GM06990 (cell line): ENCODE results near the gene ANKS1B.

Experiments
- DNase-seq: peaks from one replicate; pipeline ENCODE4 v3.0.0-alpha.2; 2011; ENCODE audit not compliant: insufficient read length; ENCODE audit errors: extremely low read depth
- H3K27me3 ChIP-seq: replicated peaks from 2 replicates; pipeline ENCODE4 v1.6.0; 2011; ENCODE audit warnings: low read length; ENCODE audit not compliant: control insufficient read depth, insufficient read depth
- H3K36me3 ChIP-seq: 2 replicates; pipeline ENCODE4 v1.5.1; 2011; ENCODE audit warnings: low read length; ENCODE audit not compliant: control insufficient read depth, insufficient read depth
- H3K4me3 ChIP-seq: replicated peaks from 2 replicates; pipeline ENCODE4 v1.5.1; 2011; ENCODE audit warnings: low read depth, mild to moderate bottlenecking, control low read depth, low read length
- TF ChIP-seq, protein P1 (sequence below): IDR thresholded peaks from 2 replicates; pipeline ENCODE4 v1.5.1; 2011; ENCODE audit warnings: low read length, control low read depth, mild to moderate bottlenecking, inconsistent platforms; ENCODE audit not compliant: insufficient read depth, poor library complexity, severe bottlenecking

Gene ANKS1B

DNA sequence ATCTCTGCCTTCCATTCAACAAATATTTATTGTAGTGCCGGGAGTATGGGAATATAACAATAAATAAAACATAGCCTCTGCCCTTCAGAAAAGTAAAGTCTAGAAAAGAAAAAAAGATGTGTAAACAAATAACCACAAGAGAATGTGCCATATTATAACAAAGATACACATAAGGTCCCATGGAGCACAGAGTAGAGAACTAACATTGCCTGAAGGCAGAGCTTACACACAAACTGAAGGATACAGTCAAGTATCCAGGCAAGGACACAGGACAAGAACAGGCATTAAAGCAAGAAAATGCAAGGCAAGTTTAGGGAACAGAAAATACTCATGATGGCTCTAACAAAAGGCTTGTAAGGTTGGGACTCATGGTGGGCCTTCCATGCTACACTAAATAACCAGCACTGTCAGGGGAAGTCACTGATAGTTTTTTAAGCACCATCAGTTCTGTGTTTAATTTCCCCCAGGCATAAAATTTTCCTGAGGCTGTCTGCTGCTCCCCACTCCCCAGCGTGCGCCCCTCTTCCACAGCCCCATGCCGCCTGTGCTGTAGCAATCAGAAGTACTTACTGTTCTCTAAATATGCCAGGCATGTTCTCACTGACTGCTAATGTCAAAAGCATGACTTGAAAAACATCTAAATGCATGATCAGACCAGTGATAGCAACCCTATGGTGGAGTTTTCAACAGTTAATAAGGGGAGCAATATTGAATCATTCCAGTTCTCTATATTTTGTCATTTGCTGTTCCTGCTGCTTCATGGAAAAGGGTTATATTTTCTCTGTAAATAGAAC is 77.8 kb downstream of the ANKS1B start:
- DNase-seq, result no peak
- Histone ChIP-seq H3K4me3 (no peak overlapping the region), H3K36me3 (no peaks in the 10 kb centered on the region), H3K27me3 (no peaks in the 10 kb centered on the region; the same call in 1 of the 2 replicates)
- TF ChIP-seq, protein P1, sequence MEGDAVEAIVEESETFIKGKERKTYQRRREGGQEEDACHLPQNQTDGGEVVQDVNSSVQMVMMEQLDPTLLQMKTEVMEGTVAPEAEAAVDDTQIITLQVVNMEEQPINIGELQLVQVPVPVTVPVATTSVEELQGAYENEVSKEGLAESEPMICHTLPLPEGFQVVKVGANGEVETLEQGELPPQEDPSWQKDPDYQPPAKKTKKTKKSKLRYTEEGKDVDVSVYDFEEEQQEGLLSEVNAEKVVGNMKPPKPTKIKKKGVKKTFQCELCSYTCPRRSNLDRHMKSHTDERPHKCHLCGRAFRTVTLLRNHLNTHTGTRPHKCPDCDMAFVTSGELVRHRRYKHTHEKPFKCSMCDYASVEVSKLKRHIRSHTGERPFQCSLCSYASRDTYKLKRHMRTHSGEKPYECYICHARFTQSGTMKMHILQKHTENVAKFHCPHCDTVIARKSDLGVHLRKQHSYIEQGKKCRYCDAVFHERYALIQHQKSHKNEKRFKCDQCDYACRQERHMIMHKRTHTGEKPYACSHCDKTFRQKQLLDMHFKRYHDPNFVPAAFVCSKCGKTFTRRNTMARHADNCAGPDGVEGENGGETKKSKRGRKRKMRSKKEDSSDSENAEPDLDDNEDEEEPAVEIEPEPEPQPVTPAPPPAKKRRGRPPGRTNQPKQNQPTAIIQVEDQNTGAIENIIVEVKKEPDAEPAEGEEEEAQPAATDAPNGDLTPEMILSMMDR, result no peak

- TF ChIP-seq, protein P1, result no peak
- DNase-seq, result no peak
- Histone ChIP-seq H3K27me3 (no peaks in the 10 kb centered on the region), H3K4me3 (no peak overlapping the region), H3K36me3 (no peaks in the 10 kb centered on the region)
These were observed 83.6 kb downstream of the ANKS1B start for GRCh38 chr12:99901181-99901580.

DNA sequence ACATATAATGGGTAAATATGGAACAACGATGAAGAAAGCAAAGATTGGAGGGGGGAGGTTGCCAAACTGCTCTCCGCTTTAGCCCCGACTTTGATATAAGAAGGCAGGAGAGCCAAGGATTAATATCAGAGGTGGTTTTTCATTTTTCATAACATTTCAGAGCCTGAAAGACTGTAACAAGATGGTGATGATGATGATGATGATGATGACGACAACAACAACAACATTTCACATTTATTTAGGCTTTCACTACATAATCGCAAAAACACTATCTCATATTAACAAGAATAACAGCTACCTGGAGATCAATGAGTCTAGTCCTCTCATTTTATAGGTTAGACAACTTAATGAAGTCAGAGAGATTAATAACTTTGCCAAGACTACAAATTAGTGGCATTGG is 86.1 kb downstream of the ANKS1B start:
- TF ChIP-seq, protein P1, result no peak
- DNase-seq, result no peak
- no peak overlapping the region for H3K4me3 ChIP-seq
- no peaks in the 10 kb centered on the region for H3K36me3 ChIP-seq
- H3K27me3 ChIP-seq, result no peaks in the 10 kb centered on the region

DNA sequence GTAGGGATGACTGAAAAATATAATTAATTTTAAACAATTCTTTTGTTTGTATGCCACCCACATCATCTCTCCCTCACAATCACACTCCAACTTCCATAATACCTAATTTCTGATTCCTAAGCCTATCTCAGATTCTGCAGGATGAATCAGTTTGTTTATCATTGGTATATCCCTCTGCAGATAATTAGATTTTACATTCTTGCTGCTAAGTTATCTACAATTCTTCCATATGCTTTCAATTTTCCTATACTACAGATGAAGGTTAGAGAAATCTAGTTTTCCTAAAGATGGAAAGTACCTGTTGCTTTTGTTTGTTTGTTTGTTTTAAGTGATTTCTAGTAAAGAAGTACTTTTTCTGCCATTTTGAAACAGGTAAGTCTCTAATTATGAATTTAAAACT is 105.3 kb downstream of the ANKS1B start:
- Histone ChIP-seq H3K36me3 (no peaks in the 10 kb centered on the region), H3K4me3 (no peak overlapping the region), H3K27me3 (no peaks in the 10 kb centered on the region)
- TF ChIP-seq, protein P1, result no peak
- DNase-seq, result no peak

GRCh38 chr12:99875081-99875480 is 109.7 kb downstream of the ANKS1B start:
- TF ChIP-seq, protein P1, result no peak
- H3K36me3 ChIP-seq, result no peaks in the 10 kb centered on the region
- no peak for DNase-seq
- H3K4me3 ChIP-seq, result no peak overlapping the region
- H3K27me3 ChIP-seq, result no peaks in the 10 kb centered on the region

- TF ChIP-seq, protein P1, result no peak
- Histone ChIP-seq H3K36me3 (no peaks in the 10 kb centered on the region), H3K27me3 (no peaks in the 10 kb centered on the region), H3K4me3 (no peak overlapping the region)
- no peak for DNase-seq
These were observed 114.7 kb downstream of the ANKS1B start for GRCh38 chr12:99870085-99870484.
